Measurements from ENCODE around the gene DEPDC1B.

- TF ChIP-seq CTCF (IDR thresholded peaks at IDR 0.05), result no peak
- TF ChIP-seq POLR2A (IDR thresholded peaks at IDR 0.05), result no peak
- no peak for TF ChIP-seq EP300 (IDR thresholded peaks at IDR 0.05; ENCODE audit: low read depth)
Observed at GRCh38 chr5:60638300-60638699, 61.7 kb downstream of the DEPDC1B start.
